GM12878 (cell line): ENCODE measurements around the gene NPTX1. TPM values are rescaled to one million over a fixed set of nuclear protein-coding genes. Genes with fewer than 3 reads are reported as not detected.

Source experiments
- ATAC-seq: fragments of 200-7000 bp; cut with Tn5 transposase; 3 replicates; pipeline ENCODE4 v1.9.1; 2020; ENCODE audit warnings: mild to moderate bottlenecking, moderate library complexity
- BruUV-seq: library from RNA; stranded (reverse); fragments of 400-500 nt; replicated peaks from 2 replicates; lab custom pipeline; 2021; lab: Mats Ljungman, UMichigan
- CTCF ChIA-PET: fragments of 300-600 bp; sonication (Branson Sonifier 250); formaldehyde crosslinking; extraction: SDS; loops from one replicate; lab custom pipeline; 2021; ENCODE audit warnings: inconsistent platforms; lab: Yijun Ruan, JAX
- POLR2A ChIA-PET: fragments of 350-600 bp; formaldehyde crosslinking; extraction: SDS; loops from one replicate; lab custom pipeline; 2021; ENCODE audit warnings: inconsistent platforms; lab: Charles Lee
- RAD21 ChIA-PET: fragments of 300-600 bp; sonication (Branson Sonifier 250); formaldehyde crosslinking; loops from one replicate; lab custom pipeline; 2023; ENCODE audit warnings: antibody characterized with exemption; ENCODE audit not compliant: unreplicated experiment; lab: Charles Lee
- SMC1A ChIA-PET: fragments of 300-600 bp; sonication (Branson Sonifier 250); formaldehyde crosslinking; loops from one replicate; lab custom pipeline; 2023; ENCODE audit not compliant: unreplicated experiment, uncharacterized antibody; lab: Charles Lee
- DNase-seq: peaks from one replicate; pipeline ENCODE4 v3.0.0-alpha.2; 2011; ENCODE audit warnings: low read depth, low spot score
- FAIRE-seq: peaks from 3 replicates; lab custom pipeline; 2011; peaks lifted over from hg19 to GRCh38; lab: Jason Lieb, UNC
- H2AFZ ChIP-seq: 2 replicates; pipeline ENCODE4 v1.6.0; 2011; ENCODE audit warnings: low read depth, low read length, control low read depth; ENCODE audit not compliant: control insufficient read depth
- H3K27ac ChIP-seq: 2 replicates; pipeline ENCODE4 v1.5.1; 2011; ENCODE audit warnings: control low read depth; ENCODE audit not compliant: control insufficient read depth, insufficient read depth
- H3K27me3 ChIP-seq, 2 experiments: replicated peaks in 1 of 2; 2 replicates each; pipeline versions ENCODE4 v1.6.0 to v1.6.1; 2011; ENCODE audit warnings: low read length in 1 of 2; ENCODE audit not compliant: control insufficient read depth in 2 of 2, insufficient read depth in 2 of 2
- H3K36me3 ChIP-seq, 2 experiments: 2 replicates each; pipeline ENCODE4 v1.5.1; 2011; ENCODE audit warnings: low read length in 1 of 2; ENCODE audit not compliant: control insufficient read depth in 2 of 2, insufficient read depth in 2 of 2
- H3K4me1 ChIP-seq: 2 replicates; pipeline ENCODE4 v1.6.1; 2011; ENCODE audit warnings: mild to moderate bottlenecking, low read length, moderate library complexity, mixed read lengths; ENCODE audit not compliant: control insufficient read depth, insufficient read depth
- H3K4me2 ChIP-seq: 2 replicates; pipeline ENCODE4 v1.6.0; 2011; ENCODE audit warnings: control low read depth; ENCODE audit not compliant: control insufficient read depth, insufficient read depth
- H3K4me3 ChIP-seq: fragments of 200-600 bp; sonication (generic); 2 replicates; pipeline ENCODE4 v1.5.1; 2016
- H3K79me2 ChIP-seq: 2 replicates; pipeline ENCODE4 v1.6.0; 2011; ENCODE audit warnings: low read length; ENCODE audit not compliant: control insufficient read depth, insufficient read depth
- H3K9ac ChIP-seq: 2 replicates; pipeline ENCODE4 v1.8.0; 2011; ENCODE audit warnings: low read length, control low read depth, mixed read lengths; ENCODE audit not compliant: control insufficient read depth, insufficient read depth
- H3K9me3 ChIP-seq: replicated peaks from 3 replicates; pipeline ENCODE4 v1.5.1; 2011; ENCODE audit warnings: mild to moderate bottlenecking, low read length; ENCODE audit not compliant: control insufficient read depth, insufficient read depth
- H4K20me1 ChIP-seq: 2 replicates; pipeline ENCODE4 v1.6.0; 2011; ENCODE audit not compliant: control insufficient read depth, insufficient read depth
- ATF2 ChIP-seq: IDR thresholded peaks from 2 replicates; pipeline ENCODE4 v1.6.1; 2012; ENCODE audit warnings: low read length, inconsistent platforms
- CHD2 ChIP-seq: IDR thresholded peaks from 2 replicates; pipeline ENCODE4 v1.6.1; 2011; ENCODE audit warnings: low read depth, low read length, improper control_type of control experiment, borderline replicate concordance
- CTCF ChIP-seq, 3 experiments: IDR thresholded peaks in 2 of 3; conservative IDR thresholded peaks in 1 of 3; 2 replicates each; pipeline ENCODE4 v1.5.1; 2011; ENCODE audit warnings: low read depth in 3 of 3, low read length in 3 of 3, mild to moderate bottlenecking in 3 of 3, control low read depth in 2 of 3, moderate library complexity in 2 of 3, inconsistent platforms in 1 of 3, mixed read lengths in 1 of 3; ENCODE audit not compliant: control insufficient read depth in 2 of 3, insufficient read depth in 1 of 3; ENCODE audit errors: extremely low read depth in 1 of 3
- EP300 ChIP-seq, 2 experiments: fragments of 150-350 bp in 1 of 2; IDR thresholded peaks; 2 replicates each; pipeline ENCODE4 v1.6.1; 2011 to 2012; ENCODE audit warnings: low read depth in 2 of 2, low read length in 2 of 2, borderline replicate concordance in 1 of 2, improper control_type of control experiment in 1 of 2, inconsistent platforms in 1 of 2; ENCODE audit not compliant: control insufficient read depth in 1 of 2
- FOXK2 ChIP-seq: fragments of 450-650 bp; IDR thresholded peaks from 2 replicates; pipeline ENCODE4 v1.6.1; 2017; ENCODE audit warnings: mild to moderate bottlenecking, moderate library complexity
- GATAD2B ChIP-seq: fragments of 450-650 bp; conservative IDR thresholded peaks from 2 replicates; pipeline ENCODE4 v1.6.1; 2017; ENCODE audit warnings: low read depth, mild to moderate bottlenecking, moderate library complexity
- HDAC6 ChIP-seq: fragments of 200-600 bp; sonication (generic); IDR thresholded peaks from one replicate; pipeline ENCODE4 v1.8.0; 2017; ENCODE audit warnings: antibody characterized with exemption; ENCODE audit not compliant: unreplicated experiment
- KAT2A ChIP-seq: conservative IDR thresholded peaks from 2 replicates; pipeline ENCODE4 v1.6.1; 2011; ENCODE audit warnings: low read depth, low read length; ENCODE audit not compliant: control insufficient read depth
- SMARCA5 ChIP-seq: fragments of 450-650 bp; IDR thresholded peaks from 2 replicates; pipeline ENCODE4 v1.6.1; 2017; ENCODE audit warnings: mild to moderate bottlenecking
- SMC3 ChIP-seq: IDR thresholded peaks from 2 replicates; pipeline ENCODE4 v1.6.1; 2011; ENCODE audit warnings: low read length, improper control_type of control experiment, borderline replicate concordance
- SP1 ChIP-seq: IDR thresholded peaks from one replicate; pipeline ENCODE4 v1.6.1; 2011; ENCODE audit warnings: low read depth, low read length
- TAF1 ChIP-seq: IDR thresholded peaks from 2 replicates; pipeline ENCODE4 v1.6.1; 2011; ENCODE audit warnings: mild to moderate bottlenecking, low read depth, low read length, borderline replicate concordance
- TCF3 ChIP-seq: IDR thresholded peaks from 2 replicates; pipeline ENCODE4 v1.6.1; 2012; ENCODE audit warnings: low read depth, mild to moderate bottlenecking, low read length, borderline replicate concordance; ENCODE audit not compliant: insufficient read depth
- WRNIP1 ChIP-seq: IDR thresholded peaks from 2 replicates; pipeline ENCODE4 v1.6.1; 2011; ENCODE audit warnings: low read depth, low read length, improper control_type of control experiment, borderline replicate concordance
- YY1 ChIP-seq: IDR thresholded peaks from 2 replicates; pipeline ENCODE4 v1.6.1; 2011; ENCODE audit warnings: low read depth, mild to moderate bottlenecking, low read length
- WGBS: methylation state at CpG from one replicate; pipeline ENCODE4 v1.1.6; 2016; ENCODE audit warnings: low lambda C conversion rate; ENCODE audit not compliant: insufficient replicate concordance, insufficient coverage; ENCODE audit errors: missing lambda C conversion rate; 5-methylcytosine and 5-hydroxymethylcytosine counted together
- in situ Hi-C: fragments of 300-500 bp; cut with MboI; formaldehyde crosslinking; loops from 9 replicates; pipeline ENCODE4 v1.14.3; 2018; ENCODE audit warnings: mixed read lengths
- intact Hi-C: fragments of 100-400 bp; cut with micrococcal nuclease; formaldehyde crosslinking; loops from one replicate; pipeline ENCODE4 v1.14.2; 2022; ENCODE audit not compliant: unreplicated experiment
- polyA plus RNA-seq, 11 experiments: library from polyadenylated mRNA; depleted of rRNA in 4 of 11; unstranded in 6 of 11; stranded (reverse) in 5 of 11; fragments of >200 nt; fragmentation: Nextera tagmentation in 4 of 11; fragmentation: Illumina TruSeq in 1 of 11; extraction: Ambion mirVana in 4 of 11; extraction: Trizol in 1 of 11; gene quantifications; 1 replicate in 1 of 11; 2 replicates in 10 of 11; pipeline versions ENCODE4 v1.2.1 to v1.2.3, GENCODE V29; 2011 to 2016; ENCODE audit warnings: inconsistent platforms in 2 of 11, missing spikeins in 2 of 11, low read depth in 1 of 11
- total RNA-seq, 4 experiments: library from RNA; depleted of rRNA in 3 of 4; stranded (reverse); fragments of >200 nt in 3 of 4; fragmentation: Illumina TruSeq in 1 of 4; extraction: Trizol in 1 of 4; gene quantifications; 2 replicates each; pipeline versions ENCODE4 v1.2.1 to v1.2.3, GENCODE V29; 2013 to 2021
- TF ChIP-seq, protein P1 (sequence below): fragments of 450-650 bp; IDR thresholded peaks from 2 replicates; pipeline ENCODE4 v1.6.1; 2017; ENCODE audit warnings: mild to moderate bottlenecking, moderate library complexity

The NPTX1 gene
- total and polyA plus RNA-seq, 10 of the 15 experiments (the other 5 are each of a cell fraction or from before 2014, with no cell fraction given): not detected

- TF ChIP-seq EP300 (IDR thresholded peaks at IDR 0.05; ENCODE audit: borderline replicate concordance in 1 of 2, control insufficient read depth in 1 of 2, low read depth in 2 of 2, low read length in 2 of 2): no peak
- no peak for TF ChIP-seq TCF3
Observed at GRCh38 chr17:80479246-80479566, 2.8 kb upstream of the NPTX1 start (continued).

- no peaks in the 10 kb centered on the region for H4K20me1 ChIP-seq
- POLR2A ChIA-PET: no interaction called here
- SMC1A ChIA-PET: no interaction called here
- H2AFZ ChIP-seq: no peak overlapping the region
- H3K27ac ChIP-seq: no peak overlapping the region
- H3K4me2 ChIP-seq: no peak overlapping the region
- no peaks in the 10 kb centered on the region for H3K79me2 ChIP-seq
- ATAC-seq (no peak), DNase-seq (no peak), FAIRE-seq (no peak)
- RAD21 ChIA-PET: no interaction called here
- no peak overlapping the region for H3K9ac ChIP-seq
- BruUV-seq: no TSS peak
- no peak overlapping the region for H3K4me3 ChIP-seq
- 27% methylated on average over 44 of the region's 51 CpGs for WGBS
- H3K36me3 ChIP-seq: no peaks in the 10 kb centered on the region
- H3K27me3 ChIP-seq: peaks cover 7 to 21% of the 10 kb centered on the region in 2 experiments
- CTCF ChIA-PET: no interaction called here
- no peaks in the 10 kb centered on the region for H3K4me1 ChIP-seq
- in situ Hi-C loops: no loop called here
- H3K9me3 ChIP-seq: no peaks in the 10 kb centered on the region
- intact Hi-C loops: loop anchor here (5.0 kb wide), 1 partner anchor 99 kb away; no protein-coding TSS in a partner anchor
- TF ChIP-seq YY1 (no peak), TAF1 (no peak), FOXK2 (no peak), CHD2 (no peak), SP1 (no peak), SMC3 (no peak), WRNIP1 (no peak), ATF2 (no peak), GATAD2B (no peak), CTCF (IDR thresholded peaks at IDR 0.05 in 2 of 3, conservative IDR thresholded peaks at IDR 0.05 in 1 of 3; ENCODE audit: control insufficient read depth in 2 of 3, extremely low read depth in 1 of 3, insufficient read depth in 1 of 3, low read depth in 3 of 3, low read length in 3 of 3) (no peak), KAT2A (no peak), SMARCA5 (no peak), HDAC6 (no peak)
- TF ChIP-seq, protein P1, sequence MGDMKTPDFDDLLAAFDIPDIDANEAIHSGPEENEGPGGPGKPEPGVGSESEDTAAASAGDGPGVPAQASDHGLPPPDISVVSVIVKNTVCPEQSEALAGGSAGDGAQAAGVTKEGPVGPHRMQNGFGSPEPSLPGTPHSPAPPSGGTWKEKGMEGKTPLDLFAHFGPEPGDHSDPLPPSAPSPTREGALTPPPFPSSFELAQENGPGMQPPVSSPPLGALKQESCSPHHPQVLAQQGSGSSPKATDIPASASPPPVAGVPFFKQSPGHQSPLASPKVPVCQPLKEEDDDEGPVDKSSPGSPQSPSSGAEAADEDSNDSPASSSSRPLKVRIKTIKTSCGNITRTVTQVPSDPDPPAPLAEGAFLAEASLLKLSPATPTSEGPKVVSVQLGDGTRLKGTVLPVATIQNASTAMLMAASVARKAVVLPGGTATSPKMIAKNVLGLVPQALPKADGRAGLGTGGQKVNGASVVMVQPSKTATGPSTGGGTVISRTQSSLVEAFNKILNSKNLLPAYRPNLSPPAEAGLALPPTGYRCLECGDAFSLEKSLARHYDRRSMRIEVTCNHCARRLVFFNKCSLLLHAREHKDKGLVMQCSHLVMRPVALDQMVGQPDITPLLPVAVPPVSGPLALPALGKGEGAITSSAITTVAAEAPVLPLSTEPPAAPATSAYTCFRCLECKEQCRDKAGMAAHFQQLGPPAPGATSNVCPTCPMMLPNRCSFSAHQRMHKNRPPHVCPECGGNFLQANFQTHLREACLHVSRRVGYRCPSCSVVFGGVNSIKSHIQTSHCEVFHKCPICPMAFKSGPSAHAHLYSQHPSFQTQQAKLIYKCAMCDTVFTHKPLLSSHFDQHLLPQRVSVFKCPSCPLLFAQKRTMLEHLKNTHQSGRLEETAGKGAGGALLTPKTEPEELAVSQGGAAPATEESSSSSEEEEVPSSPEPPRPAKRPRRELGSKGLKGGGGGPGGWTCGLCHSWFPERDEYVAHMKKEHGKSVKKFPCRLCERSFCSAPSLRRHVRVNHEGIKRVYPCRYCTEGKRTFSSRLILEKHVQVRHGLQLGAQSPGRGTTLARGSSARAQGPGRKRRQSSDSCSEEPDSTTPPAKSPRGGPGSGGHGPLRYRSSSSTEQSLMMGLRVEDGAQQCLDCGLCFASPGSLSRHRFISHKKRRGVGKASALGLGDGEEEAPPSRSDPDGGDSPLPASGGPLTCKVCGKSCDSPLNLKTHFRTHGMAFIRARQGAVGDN: no peak
Observed at GRCh38 chr17:80478487-80479245, 2.3 kb upstream of the NPTX1 start.
